DMS53 (cell line): ENCODE data around the gene PTPRN2.
"Not testable (repeated sequence)": the region's sequence is repeated elsewhere in the genome, so short reads cannot be mapped to it uniquely, and the experiment has no call there.

Experiments
- DNase-seq: peaks from one replicate; lab custom pipeline; 2025; lab: John Stamatoyannopoulos, UW

Gene PTPRN2

GRCh38 chr7:158550886-158551452 is 36.7 kb downstream of the PTPRN2 start:
- no peak for DNase-seq

GRCh38 chr7:158550394-158550700 is 37.3 kb downstream of the PTPRN2 start:
- DNase-seq = no peak

DNA sequence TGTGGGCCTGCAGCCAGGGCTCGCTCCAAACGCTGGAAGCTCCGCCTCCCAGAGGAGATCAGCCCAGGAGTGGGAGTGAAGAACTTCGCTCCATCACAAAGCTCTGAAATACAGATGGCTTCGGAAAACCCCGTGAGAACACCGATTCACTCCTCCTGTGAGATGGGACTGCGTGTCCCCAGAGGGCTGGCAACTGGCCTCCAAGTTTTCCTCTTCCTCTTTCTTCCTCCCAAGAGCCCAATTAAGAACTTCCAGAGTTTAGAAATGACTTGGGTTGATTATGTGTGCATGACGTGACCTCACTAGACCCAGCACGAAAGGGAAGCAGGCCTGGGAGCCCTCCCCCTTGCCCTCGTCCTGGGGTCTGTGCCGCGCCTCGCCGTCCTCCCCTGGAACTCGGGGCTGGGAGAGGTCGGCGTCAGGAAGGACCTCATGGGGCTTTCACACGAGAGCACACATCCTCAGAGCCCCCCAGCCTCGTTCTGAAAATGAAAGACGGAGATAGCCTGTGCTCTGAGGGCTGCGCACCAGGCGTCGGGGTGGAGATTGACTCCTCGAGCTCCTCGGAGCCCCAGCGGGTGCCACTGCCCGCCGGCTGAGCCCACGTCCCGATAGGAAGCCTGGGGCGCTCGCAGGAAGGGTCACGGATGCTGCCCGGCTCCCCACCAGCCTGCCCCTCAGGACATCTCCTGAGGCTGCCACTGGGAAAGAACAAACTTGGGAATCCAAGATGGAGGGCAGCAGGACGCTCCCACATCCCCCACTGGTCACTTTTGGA is 37.8 kb downstream of the PTPRN2 start:
- DNase-seq = no peak

DNA sequence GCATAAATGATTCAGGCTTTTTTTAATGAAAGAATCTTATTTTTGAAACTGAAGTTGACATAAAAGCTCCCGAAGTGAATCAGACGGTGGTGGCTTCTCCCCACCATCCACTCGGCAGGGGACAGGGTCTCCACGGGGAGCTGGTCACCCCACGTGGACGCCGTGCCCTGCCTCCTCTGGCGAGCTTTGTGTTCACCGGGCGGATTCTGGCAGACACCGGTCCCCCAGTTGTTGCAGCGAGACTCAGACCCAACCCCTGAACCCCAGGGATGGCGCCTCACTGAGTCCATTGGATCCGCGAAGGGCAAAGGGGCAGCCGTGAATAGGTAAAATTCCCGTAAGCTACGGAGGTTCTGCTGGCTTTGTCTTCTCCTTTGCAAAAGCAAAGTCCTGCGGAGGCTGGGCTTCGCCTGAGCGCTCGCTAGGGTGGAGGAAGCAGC is 38.4 kb downstream of the PTPRN2 start:
- DNase-seq = no peak

DNA sequence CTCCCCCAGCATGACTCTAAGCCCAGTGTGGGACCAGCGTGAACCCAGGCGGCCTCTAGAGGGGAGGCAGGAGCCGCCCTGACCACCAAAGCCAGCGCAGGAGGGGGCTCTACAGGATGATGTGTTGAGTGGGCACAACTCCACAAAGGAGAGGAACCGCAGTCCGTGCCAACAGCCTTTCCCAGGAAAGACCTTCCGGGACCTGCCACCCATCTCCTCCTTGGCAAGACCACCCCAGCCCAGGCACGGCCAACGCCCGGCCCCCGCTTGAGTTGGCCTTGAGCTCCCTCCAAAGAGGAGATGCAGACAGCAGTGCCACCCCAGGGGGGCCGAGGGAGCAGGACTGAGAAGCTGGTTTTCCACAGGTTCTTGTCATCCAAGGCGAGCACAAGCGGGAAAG is 38.9 kb downstream of the PTPRN2 start:
- DNase-seq = no peak

GRCh38 chr7:158547817-158548216 is 39.8 kb downstream of the PTPRN2 start:
- DNase-seq = no peak

- no peak for DNase-seq
Observed at GRCh38 chr7:158546626-158547025, 41.0 kb downstream of the PTPRN2 start.

DNA sequence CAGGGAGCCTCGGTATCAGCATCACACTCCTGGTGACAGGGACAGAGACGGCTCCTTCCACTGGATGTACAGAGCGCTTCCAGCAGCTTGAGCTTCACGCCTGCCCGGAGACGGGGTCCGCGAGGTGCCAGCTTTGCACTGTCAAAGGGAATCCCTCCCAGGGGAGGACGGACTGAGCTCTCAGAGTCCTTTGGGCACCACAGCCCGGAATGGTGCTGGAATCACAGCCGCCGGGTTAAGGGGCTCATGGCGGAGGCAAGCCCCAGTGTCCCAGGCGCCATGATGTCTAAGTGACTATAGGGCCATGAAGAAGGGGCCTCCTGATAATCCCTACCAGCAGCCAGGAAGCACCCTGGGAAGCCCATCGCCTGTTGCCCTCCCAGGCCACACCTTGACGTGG is 41.4 kb downstream of the PTPRN2 start:
- no peak for DNase-seq

DNA sequence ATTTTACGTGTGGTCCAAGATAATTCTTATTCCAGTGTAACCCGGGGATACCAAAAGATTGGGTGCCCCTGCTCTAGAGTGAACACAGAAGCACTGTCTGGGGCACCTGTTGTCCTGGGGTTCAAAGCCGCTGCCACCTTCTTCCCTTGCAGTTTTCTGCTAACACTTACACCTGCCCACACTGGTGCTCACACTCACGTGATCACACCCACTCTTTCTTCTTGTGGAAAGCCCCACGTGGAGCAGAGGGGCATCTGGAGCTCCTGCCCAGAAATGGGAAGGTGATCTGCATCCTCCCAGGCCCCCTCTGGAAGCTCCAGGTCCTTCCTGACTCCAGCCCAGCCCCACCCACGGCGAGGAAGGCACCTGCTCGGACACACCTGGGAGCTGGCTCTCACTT is 42.9 kb downstream of the PTPRN2 start:
- DNase-seq = no peak

DNA sequence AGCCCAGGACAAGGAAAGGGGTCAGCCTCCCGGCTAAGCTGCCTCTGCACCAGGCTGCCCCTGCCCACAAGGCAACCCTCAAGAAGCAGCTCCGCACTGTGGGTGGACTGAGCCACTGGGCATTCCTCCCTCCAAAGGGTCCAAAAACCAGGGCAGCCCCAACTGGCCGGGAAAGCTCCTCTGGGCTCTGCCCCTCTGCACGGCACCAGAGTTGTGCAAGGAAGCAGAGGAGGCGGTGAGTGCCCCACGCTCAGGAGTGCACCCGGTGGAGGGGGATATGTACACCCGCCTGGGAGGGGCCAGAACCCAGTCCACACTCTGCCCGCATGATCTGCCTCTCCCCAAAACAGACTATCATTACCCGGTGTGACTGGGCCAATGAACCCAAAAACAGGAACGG is 43.8 kb downstream of the PTPRN2 start:
- DNase-seq = no peak

GRCh38 chr7:158542651-158543566 is 44.7 kb downstream of the PTPRN2 start:
- no peak for DNase-seq

GRCh38 chr7:158541346-158542010 is 46.1 kb downstream of the PTPRN2 start:
- DNase-seq = no peak

DNA sequence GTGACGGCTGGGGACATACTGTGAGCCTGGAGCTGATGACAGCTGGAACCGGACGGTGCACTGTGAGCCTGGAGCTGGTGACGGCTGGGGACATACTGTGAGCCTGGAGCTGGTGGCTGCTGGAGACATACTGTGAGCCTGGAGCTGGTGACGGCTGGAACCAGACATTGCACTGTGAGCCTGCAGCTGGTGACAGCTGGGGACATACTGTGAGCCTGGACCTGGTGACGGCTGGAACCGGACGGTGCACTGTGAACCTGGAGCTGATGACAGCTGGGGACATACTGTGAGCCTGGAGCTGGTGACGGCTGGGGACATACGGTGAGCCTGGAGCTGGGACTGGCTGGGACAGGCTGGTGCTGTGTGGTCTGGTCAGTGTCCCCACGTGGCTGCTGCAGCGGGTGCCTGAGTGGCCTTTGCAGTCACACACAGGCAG is 47.9 kb downstream of the PTPRN2 start:
- no peak for DNase-seq

DNA sequence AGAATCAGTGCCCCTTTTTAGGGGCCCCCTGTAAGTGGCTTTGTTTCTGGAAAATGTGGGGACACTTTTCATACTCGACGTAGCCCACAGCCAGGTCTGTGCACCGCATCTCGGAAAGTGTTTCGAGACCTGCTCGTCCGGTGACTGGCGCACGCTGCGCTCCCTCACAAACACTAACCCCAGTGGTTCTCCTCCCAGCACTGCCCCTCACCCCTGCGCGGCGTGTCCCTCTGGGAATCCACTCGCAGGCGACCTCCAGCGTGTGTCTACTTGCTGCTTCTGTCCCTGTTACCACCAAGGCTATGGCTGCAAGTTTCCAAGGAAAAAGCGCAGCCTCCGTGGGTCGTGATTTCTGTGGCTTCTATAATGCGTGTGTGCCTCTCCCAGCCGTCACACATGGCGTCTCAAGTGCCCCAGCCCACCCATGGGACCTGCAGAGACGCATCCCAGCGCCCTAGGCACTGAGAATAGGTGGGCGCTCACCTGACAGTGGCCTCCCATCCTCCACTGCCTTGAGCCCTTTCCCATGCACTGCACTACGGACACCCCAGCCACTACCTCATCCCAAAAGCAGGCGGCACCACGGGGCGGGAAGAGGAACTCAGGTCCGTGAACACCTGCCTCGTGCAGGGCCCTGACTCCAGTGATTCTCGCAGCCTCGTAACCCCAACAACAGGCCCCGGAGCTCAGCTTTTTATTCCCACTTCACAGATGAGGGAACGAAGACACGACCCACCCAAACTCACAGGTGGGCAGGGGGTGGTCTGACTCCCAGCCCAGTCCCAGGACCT is 49.3 kb downstream of the PTPRN2 start:
- no peak for DNase-seq

- no peak for DNase-seq
Observed at GRCh38 chr7:158537516-158537882, 50.1 kb downstream of the PTPRN2 start.

DNA sequence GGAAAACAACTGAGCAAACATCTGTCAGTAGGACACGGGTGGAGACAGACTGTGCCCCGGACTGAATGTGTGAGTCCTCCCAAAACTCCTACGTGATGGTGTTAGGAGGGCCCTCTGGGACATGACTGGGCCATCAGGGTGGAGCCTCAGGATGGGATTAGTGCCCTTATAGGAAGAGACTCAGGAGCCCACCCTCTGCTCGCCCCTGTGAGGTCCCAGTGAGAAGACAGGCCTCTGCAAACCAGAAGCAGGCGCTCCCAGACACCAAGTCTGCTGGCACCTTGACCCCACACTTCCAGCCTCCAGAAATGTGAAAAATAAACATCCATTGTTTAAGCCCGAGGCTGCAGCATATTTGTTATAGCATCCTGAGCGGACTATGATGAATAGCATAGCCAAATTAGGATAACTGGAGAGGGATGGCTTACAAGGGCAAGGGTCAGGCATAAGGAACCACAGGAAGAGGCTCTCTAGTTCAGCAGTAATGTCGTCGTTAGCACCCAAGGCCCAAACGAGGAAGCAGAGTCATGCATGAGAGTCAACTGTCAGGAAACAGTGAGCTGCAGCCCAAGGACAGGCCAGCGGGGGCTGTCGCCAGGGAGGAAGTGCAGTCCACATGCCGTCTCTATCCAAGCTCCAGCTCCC is 50.6 kb downstream of the PTPRN2 start:
- no peak for DNase-seq

DNA sequence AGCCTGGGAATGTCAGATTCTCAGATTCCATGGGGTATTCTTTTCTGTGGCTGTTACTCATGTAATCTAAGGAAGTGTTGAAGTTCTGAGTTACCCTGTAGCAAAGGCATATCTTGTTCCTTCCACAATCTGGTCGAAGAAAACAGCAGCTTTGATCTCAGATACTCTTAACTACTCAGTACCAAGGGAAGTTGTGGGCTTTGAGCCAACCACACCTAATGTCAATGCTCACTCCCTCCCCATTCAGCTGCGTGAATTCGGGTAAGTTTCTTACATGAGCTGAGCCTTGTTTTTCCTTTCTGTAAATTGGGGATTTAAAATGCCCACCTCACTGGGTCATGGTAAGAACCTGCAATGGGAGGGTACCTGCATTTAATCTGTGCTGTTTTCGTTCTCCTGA is 52.5 kb downstream of the PTPRN2 start:
- DNase-seq = no peak

GRCh38 chr7:158534598-158534997 is 53.0 kb downstream of the PTPRN2 start:
- no peak for DNase-seq

GRCh38 chr7:158534134-158534515 is 53.5 kb downstream of the PTPRN2 start:
- DNase-seq = not testable (repeated sequence)

DNA sequence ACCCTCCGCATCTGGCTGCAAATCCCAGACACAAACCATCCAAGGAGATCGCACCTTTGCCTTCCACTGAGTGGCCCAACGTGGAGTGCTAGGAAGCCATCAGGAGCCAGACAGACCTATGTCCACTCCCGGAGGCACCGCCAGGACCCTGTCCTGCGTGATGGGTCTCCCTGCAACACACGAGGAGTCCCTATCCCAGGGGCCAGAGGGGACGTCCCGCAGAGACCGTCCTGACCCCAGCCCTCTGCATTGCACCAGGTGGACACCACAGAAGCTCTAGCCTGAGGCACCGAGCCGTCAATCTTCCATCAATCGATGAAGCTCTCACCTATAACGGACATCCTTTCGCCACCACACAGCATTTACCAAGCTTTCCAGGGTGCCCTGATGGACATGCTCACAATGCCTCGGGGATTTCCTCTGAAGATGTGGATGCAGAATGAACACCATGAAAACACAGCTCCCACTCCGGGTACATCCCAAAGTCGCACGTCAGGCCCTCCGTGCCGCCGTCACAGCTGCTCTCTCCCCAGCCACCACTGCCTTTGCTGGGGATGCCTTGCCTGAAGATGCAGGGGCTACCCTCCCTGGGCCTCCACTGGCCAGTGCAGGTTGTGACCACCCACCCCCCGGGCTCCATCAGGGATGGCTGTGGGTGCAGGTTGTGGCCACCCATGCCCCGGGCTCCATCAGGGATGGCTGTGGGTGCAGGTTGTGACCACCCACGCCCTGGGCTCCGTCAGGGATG is 54.1 kb downstream of the PTPRN2 start:
- no peak for DNase-seq
